Activated CD8-positive, alpha-beta T cell treated with anti-CD3 and anti-CD28 coated beads for 36 hours (primary cell): ENCODE measurements around the gene PRMT3. TPM values are rescaled to one million over a fixed set of nuclear protein-coding genes. Genes with fewer than 3 reads are reported as not detected.
"Not testable (repeated sequence)": the region's sequence is repeated elsewhere in the genome, so short reads cannot be mapped to it uniquely, and the experiment has no call there.

Experiments used
- ATAC-seq: fragments of 200-7000 bp; cut with Tn5 transposase; one replicate; pipeline ENCODE4 v1.10.0; 2021; ENCODE audit warnings: mild to moderate bottlenecking, moderate library complexity
- CTCF ChIA-PET: fragments of 350-600 bp; sonication (Branson Sonifier 250); formaldehyde crosslinking; loops from one replicate; lab custom pipeline; 2021; ENCODE audit warnings: antibody characterized with exemption; lab: Charles Lee
- POLR2A ChIA-PET: fragments of 350-600 bp; sonication (Branson Sonifier 250); formaldehyde crosslinking; loops from one replicate; lab custom pipeline; 2021; ENCODE audit warnings: antibody characterized with exemption; lab: Charles Lee
- DNase-seq: peaks from one replicate; pipeline ENCODE4 v3.0.0-alpha.2; 2020
- H3K27ac Mint-ChIP-seq: one replicate; pipeline ENCODE4 v1.8.0; 2021; ENCODE audit warnings: mild to moderate bottlenecking, mixed read lengths
- H3K27me3 Mint-ChIP-seq: one replicate; pipeline ENCODE4 v1.8.0; 2021; ENCODE audit warnings: mixed read lengths
- H3K36me3 Mint-ChIP-seq: one replicate; pipeline ENCODE4 v1.8.0; 2021; ENCODE audit warnings: low read depth, mixed read lengths
- H3K4me1 Mint-ChIP-seq: one replicate; pipeline ENCODE4 v1.8.0; 2021; ENCODE audit warnings: low read depth, mixed read lengths
- H3K4me3 Mint-ChIP-seq: one replicate; pipeline ENCODE4 v1.8.0; 2021; ENCODE audit warnings: mild to moderate bottlenecking, moderate library complexity, mixed read lengths
- H3K9me3 Mint-ChIP-seq: one replicate; pipeline ENCODE4 v1.8.0; 2021; ENCODE audit warnings: mixed read lengths
- intact Hi-C: fragments of 100-400 bp; cut with micrococcal nuclease; formaldehyde crosslinking; loops from one replicate; pipeline ENCODE4 v1.10.0; 2022
- total RNA-seq, 2 experiments: library from RNA; stranded (reverse); gene quantifications; one replicate each; pipeline ENCODE4 v1.2.3, GENCODE V29; 2021
- TF ChIP-seq, protein P1 (sequence below): fragments of 200-600 bp; IDR thresholded peaks from one replicate; pipeline ENCODE4 v1.8.0; 2022; ENCODE audit warnings: antibody characterized with exemption, mild to moderate bottlenecking

The PRMT3 gene
- total RNA-seq, 2 experiments from 2014 or later = 33.3 to 36.4 TPM

DNA sequence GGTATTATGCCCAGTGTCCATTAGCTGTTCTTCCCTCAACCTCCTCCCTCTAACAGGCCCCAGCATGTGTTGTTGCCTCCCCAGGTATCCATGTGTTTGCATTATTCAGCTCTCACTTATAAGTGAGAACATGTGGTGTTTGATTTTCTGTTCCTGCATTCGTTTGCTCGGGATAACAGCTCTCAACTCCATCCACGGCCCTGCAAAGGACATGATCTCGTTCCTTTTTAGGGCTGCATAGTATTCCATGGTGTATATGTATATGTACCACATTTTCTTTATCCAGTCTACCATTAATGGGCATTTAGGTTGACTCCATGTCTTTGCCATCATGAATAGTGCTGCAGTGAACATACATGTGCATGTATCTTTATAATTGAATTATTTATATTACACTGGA lies 82.8 kb downstream of the PRMT3 start:
- Mint-ChIP-seq H3K27me3 (no peaks in the 10 kb centered on the region), H3K4me3 (no peak overlapping the region), H3K27ac (no peak overlapping the region), H3K9me3 (peaks cover 4% of the 10 kb centered on the region), H3K36me3 (peaks cover 67% of the 10 kb centered on the region), H3K4me1 (peaks cover 9% of the 10 kb centered on the region)
- POLR2A ChIA-PET = no interaction called here
- intact Hi-C loops = no loop called here
- CTCF ChIA-PET = no interaction called here
- no peak for ATAC-seq
- TF ChIP-seq, protein P1, sequence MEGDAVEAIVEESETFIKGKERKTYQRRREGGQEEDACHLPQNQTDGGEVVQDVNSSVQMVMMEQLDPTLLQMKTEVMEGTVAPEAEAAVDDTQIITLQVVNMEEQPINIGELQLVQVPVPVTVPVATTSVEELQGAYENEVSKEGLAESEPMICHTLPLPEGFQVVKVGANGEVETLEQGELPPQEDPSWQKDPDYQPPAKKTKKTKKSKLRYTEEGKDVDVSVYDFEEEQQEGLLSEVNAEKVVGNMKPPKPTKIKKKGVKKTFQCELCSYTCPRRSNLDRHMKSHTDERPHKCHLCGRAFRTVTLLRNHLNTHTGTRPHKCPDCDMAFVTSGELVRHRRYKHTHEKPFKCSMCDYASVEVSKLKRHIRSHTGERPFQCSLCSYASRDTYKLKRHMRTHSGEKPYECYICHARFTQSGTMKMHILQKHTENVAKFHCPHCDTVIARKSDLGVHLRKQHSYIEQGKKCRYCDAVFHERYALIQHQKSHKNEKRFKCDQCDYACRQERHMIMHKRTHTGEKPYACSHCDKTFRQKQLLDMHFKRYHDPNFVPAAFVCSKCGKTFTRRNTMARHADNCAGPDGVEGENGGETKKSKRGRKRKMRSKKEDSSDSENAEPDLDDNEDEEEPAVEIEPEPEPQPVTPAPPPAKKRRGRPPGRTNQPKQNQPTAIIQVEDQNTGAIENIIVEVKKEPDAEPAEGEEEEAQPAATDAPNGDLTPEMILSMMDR = no peak
- no peak for DNase-seq

DNA sequence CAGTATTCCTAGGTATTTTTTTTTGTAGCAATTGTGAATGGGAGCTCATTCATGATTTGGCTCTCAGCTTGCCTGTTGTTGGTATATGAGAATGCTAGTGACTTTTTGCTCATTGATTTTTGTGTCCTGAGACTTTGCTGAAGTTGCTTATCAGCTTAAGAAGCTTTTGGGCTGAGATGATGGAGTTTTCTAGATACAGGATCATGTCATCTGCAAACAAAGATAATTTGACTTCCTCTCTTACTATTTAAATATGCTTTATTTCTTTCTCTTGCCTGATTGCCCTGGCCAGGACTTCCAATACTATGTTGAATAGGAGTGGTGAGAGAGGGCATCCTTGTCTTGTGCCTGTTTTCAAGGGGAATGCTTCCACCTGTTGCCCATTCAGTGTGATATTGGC lies 84.4 kb downstream of the PRMT3 start:
- Mint-ChIP-seq H3K36me3 (peaks cover 66% of the 10 kb centered on the region), H3K4me1 (peaks cover 10% of the 10 kb centered on the region)
- POLR2A ChIA-PET, intact Hi-C loops, H3K27ac Mint-ChIP-seq, CTCF ChIA-PET, ATAC-seq, H3K9me3 Mint-ChIP-seq, H3K4me3 Mint-ChIP-seq, DNase-seq, H3K27me3 Mint-ChIP-seq: not testable (repeated sequence)

DNA sequence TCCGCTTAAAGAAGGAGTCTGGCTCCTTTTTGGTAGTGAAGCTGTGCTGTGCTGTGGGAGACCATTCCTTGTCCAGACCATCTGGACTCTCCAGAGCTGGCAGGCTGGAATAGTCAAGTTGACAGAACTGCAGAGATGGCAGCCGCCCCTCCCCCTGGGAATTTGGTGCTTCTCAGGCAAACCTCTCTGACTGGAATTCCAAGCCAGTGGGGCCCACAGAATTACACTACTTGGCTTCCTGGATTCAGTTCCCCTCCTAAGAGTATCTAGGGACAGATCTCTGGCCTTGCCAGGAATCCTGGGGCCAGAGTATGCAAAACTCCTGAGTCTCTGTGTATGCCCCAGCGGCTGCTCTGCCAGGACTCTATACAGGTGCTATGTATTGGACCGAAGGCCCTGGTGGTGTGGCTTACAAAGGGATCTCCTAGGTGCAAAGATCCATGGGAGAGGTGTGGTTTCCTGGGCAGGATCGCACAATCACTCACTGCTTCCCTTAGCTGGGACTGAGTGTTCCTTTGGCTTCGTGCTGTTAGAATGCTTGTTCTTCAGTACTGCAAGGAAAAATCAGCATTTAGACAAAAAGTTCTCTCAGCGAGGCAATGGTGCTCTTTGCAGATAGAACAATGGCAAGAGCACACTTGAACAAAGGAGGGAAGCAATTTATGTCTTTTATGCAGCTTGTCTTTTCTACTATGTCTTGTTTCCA lies 86.8 kb downstream of the PRMT3 start:
- intact Hi-C loops = no loop called here
- POLR2A ChIA-PET = no interaction called here
- peaks cover 52% of the 10 kb centered on the region for H3K36me3 Mint-ChIP-seq
- H3K4me1 Mint-ChIP-seq = peaks cover 19% of the 10 kb centered on the region
- no peak overlapping the region for H3K4me3 Mint-ChIP-seq
- ATAC-seq = no peak
- CTCF ChIA-PET = no interaction called here
- DNase-seq = no peak
- H3K9me3 Mint-ChIP-seq = peaks cover 4% of the 10 kb centered on the region
- TF ChIP-seq, protein P1 = no peak
- no peak overlapping the region for H3K27ac Mint-ChIP-seq
- no peaks in the 10 kb centered on the region for H3K27me3 Mint-ChIP-seq

DNA sequence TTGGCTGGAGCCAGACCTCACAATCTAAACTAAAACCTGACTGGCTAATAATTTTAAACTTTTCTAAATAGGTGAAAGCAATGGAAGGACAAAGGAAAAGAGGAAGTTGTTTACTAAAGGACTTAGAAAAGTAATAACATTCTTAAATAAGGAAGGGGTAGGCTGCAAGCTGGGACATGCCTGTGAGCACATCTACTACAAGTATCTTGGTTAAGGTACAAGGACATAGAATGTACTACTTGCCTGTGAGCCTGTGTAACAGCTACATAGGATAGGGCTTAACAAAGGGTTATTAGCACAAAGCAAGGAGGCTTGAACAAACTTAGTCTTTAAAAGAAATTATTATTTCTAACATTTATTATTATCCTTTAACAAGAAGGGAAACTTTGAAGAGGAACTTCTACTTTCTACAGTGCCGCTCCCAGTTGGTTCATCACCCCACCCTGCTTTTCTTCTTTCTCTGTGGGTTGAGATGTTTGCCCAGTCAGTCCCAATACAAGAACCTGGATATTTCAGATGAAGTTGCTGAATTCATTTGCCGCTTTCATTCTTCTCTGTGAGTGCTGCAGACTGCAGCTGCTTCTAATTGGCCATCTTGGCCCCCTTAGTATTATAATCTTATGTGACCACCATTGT lies 87.5 kb downstream of the PRMT3 start:
- H3K27me3 Mint-ChIP-seq = no peaks in the 10 kb centered on the region
- peaks cover 56% of the 10 kb centered on the region for H3K36me3 Mint-ChIP-seq
- no peak for DNase-seq
- H3K9me3 Mint-ChIP-seq = peaks cover 4% of the 10 kb centered on the region
- peaks cover 19% of the 10 kb centered on the region for H3K4me1 Mint-ChIP-seq
- intact Hi-C loops = no loop called here
- ChIA-PET POLR2A (no interaction called here), CTCF (interaction anchor here (0.6 kb wide), 1 partner anchor 85 kb away, joined by 3 read pairs; no protein-coding TSS in a partner anchor)
- H3K4me3 Mint-ChIP-seq = no peak overlapping the region
- no peak for ATAC-seq
- TF ChIP-seq, protein P1 = no peak
- no peak overlapping the region for H3K27ac Mint-ChIP-seq

DNA sequence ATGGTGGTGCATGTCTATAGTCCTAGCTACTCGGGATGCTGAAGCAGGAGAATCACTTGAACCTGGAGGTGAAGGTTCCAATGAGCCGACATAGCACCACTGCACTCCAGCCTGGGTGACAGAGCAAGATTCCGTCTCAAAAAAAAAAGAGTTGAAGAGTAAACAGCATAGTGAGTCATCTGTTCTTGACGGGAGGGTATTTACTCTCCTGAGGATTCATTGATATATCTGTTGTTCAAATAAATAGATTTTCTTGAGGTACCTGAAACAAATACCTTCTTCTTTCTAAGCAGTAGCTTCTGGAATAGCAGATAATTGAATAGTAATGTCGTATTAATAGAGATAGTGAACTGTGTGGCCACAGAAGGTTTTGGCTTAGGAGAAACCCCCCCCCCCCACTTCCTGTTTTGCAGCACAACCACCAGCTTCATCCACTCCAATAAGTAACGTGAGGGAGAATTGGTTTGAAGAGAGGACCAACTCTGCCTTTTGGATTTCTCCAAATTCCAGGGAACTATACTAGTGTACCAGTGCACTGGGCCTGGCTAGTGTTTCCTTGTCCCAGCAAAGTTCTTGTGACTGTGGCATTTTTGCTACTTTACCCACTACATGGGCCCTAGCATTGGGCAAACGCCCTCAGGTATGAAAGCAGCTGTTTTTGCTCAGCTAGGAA lies 90.0 kb downstream of the PRMT3 start:
- Mint-ChIP-seq H3K4me3 (no peak overlapping the region), H3K9me3 (no peaks in the 10 kb centered on the region), H3K4me1 (peaks cover 13% of the 10 kb centered on the region), H3K27me3 (no peaks in the 10 kb centered on the region), H3K27ac (no peak overlapping the region), H3K36me3 (peaks cover 52% of the 10 kb centered on the region)
- ChIA-PET CTCF (interaction anchor here (0.8 kb wide), 1 partner anchor 81 kb away, joined by 3 read pairs; no protein-coding TSS in a partner anchor), POLR2A (interaction anchor here (0.6 kb wide), 1 partner anchor 11 kb away, joined by 3 read pairs; no protein-coding TSS in a partner anchor)
- intact Hi-C loops = no loop called here
- TF ChIP-seq, protein P1 = no peak
- DNase-seq (no peak), ATAC-seq (no peak)
